HEK293 (cell line): ENCODE measurements around the gene RSRC1.
"Not testable (repeated sequence)": the region's sequence is repeated elsewhere in the genome, so short reads cannot be mapped to it uniquely, and the experiment has no call there.

Experiments
- CTCF ChIA-PET: fragments of 350-600 bp; formaldehyde crosslinking; extraction: SDS; loops from one replicate; lab custom pipeline; 2021; ENCODE audit warnings: antibody characterized with exemption; lab: Yijun Ruan, JAX
- POLR2A ChIA-PET: fragments of 300-600 bp; formaldehyde crosslinking; extraction: SDS; loops from one replicate; lab custom pipeline; 2020; ENCODE audit warnings: antibody characterized with exemption, inconsistent platforms; lab: Yijun Ruan, JAX
- H3K27ac ChIP-seq: fragments of 200-500 bp; sonication (Bioruptor generic); 2 replicates; pipeline ENCODE4 v1.5.1; 2014; ENCODE audit warnings: low read depth, low read length, control low read depth, inconsistent platforms; ENCODE audit errors: extremely low read depth
- H3K36me3 ChIP-seq, 2 experiments: fragments of 200-500 bp in 1 of 2; sonication (Bioruptor generic) in 1 of 2; 1 replicate in 1 of 2; 2 replicates in 1 of 2; pipeline ENCODE4 v1.5.1; 2014 to 2017; ENCODE audit warnings: inconsistent platforms in 2 of 2, low read length in 2 of 2; ENCODE audit not compliant: control insufficient read depth in 2 of 2, insufficient read depth in 1 of 2
- H3K4me1 ChIP-seq: fragments of 200-500 bp; sonication (Bioruptor generic); 2 replicates; pipeline ENCODE4 v1.5.1; 2014; ENCODE audit warnings: mild to moderate bottlenecking, low read length, inconsistent platforms; ENCODE audit not compliant: control insufficient read depth, insufficient read depth
- H3K4me3 ChIP-seq: 2 replicates; pipeline ENCODE4 v1.5.1; 2011; ENCODE audit warnings: low read depth, mild to moderate bottlenecking, control low read depth, low read length, moderate library complexity
- H3K9me3 ChIP-seq: fragments of 200-500 bp; sonication (Bioruptor generic); 2 replicates; pipeline ENCODE4 v1.5.1; 2014; ENCODE audit warnings: low read depth, low read length, inconsistent platforms; ENCODE audit not compliant: control insufficient read depth, insufficient read depth
- AEBP2 ChIP-seq: fragments of 450-650 bp; formaldehyde crosslinking; IDR thresholded peaks from 2 replicates; pipeline ENCODE4 v1.5.1; 2016; ENCODE audit warnings: missing biosample characterization, missing genetic modification characterization, borderline replicate concordance
- BCL11B ChIP-seq: fragments of 450-650 bp; formaldehyde crosslinking; IDR thresholded peaks from 2 replicates; pipeline ENCODE4 v1.5.1; 2016; ENCODE audit warnings: low read depth, missing biosample characterization, missing genetic modification characterization
- PRDM6 ChIP-seq: fragments of 450-650 bp; formaldehyde crosslinking; IDR thresholded peaks from 2 replicates; pipeline ENCODE4 v1.5.1; 2017; ENCODE audit warnings: missing biosample characterization, missing genetic modification characterization
- SP7 ChIP-seq: fragments of 450-650 bp; formaldehyde crosslinking; IDR thresholded peaks from 2 replicates; pipeline ENCODE4 v1.5.1; 2016; ENCODE audit warnings: missing biosample characterization, missing genetic modification characterization
- ZBTB7A ChIP-seq: fragments of 450-650 bp; formaldehyde crosslinking; IDR thresholded peaks from 2 replicates; pipeline ENCODE4 v1.5.1; 2016; ENCODE audit warnings: low read depth, missing biosample characterization, missing genetic modification characterization
- ZFP37 ChIP-seq: fragments of 450-650 bp; formaldehyde crosslinking; IDR thresholded peaks from 2 replicates; pipeline ENCODE4 v1.5.1; 2016; ENCODE audit warnings: missing biosample characterization, missing genetic modification characterization
- ZNF121 ChIP-seq: fragments of 450-650 bp; formaldehyde crosslinking; IDR thresholded peaks from 2 replicates; pipeline ENCODE4 v1.5.1; 2016; ENCODE audit warnings: missing biosample characterization, missing genetic modification characterization
- ZNF24 ChIP-seq: fragments of 450-650 bp; formaldehyde crosslinking; IDR thresholded peaks from 2 replicates; pipeline ENCODE4 v1.5.1; 2016; ENCODE audit warnings: missing biosample characterization, missing genetic modification characterization
- ZNF248 ChIP-seq: fragments of 450-650 bp; formaldehyde crosslinking; IDR thresholded peaks from 2 replicates; pipeline ENCODE4 v1.5.1; 2017; ENCODE audit warnings: missing biosample characterization, missing genetic modification characterization
- ZNF404 ChIP-seq: fragments of 450-650 bp; formaldehyde crosslinking; IDR thresholded peaks from 2 replicates; pipeline ENCODE4 v1.5.1; 2017; ENCODE audit warnings: missing biosample characterization, missing genetic modification characterization
- ZNF521 ChIP-seq: fragments of 450-650 bp; formaldehyde crosslinking; IDR thresholded peaks from 2 replicates; pipeline ENCODE4 v1.5.1; 2017; ENCODE audit warnings: missing biosample characterization, mild to moderate bottlenecking, missing genetic modification characterization
- ZNF544 ChIP-seq: fragments of 450-650 bp; formaldehyde crosslinking; IDR thresholded peaks from 2 replicates; pipeline ENCODE4 v1.5.0; 2017; ENCODE audit warnings: missing biosample characterization, missing genetic modification characterization
- ZNF747 ChIP-seq: fragments of 450-650 bp; formaldehyde crosslinking; IDR thresholded peaks from 2 replicates; pipeline ENCODE4 v1.5.1; 2016; ENCODE audit warnings: missing biosample characterization, missing genetic modification characterization
- ZNF768 ChIP-seq: fragments of 450-650 bp; formaldehyde crosslinking; IDR thresholded peaks from 2 replicates; pipeline ENCODE4 v1.5.1; 2018; ENCODE audit warnings: missing biosample characterization, mild to moderate bottlenecking, missing genetic modification characterization
- ZSCAN18 ChIP-seq: fragments of 450-650 bp; formaldehyde crosslinking; IDR thresholded peaks from 2 replicates; pipeline ENCODE4 v1.5.1; 2016; ENCODE audit warnings: missing biosample characterization, missing genetic modification characterization
- ZSCAN4 ChIP-seq: fragments of 450-650 bp; formaldehyde crosslinking; IDR thresholded peaks from 2 replicates; pipeline ENCODE4 v1.5.1; 2017; ENCODE audit warnings: missing biosample characterization, missing genetic modification characterization

The RSRC1 gene

GRCh38 chr3:158508481-158508880 is 398.6 kb downstream of the RSRC1 start:
- Histone ChIP-seq H3K4me3 (no peak overlapping the region), H3K4me1 (no peaks in the 10 kb centered on the region), H3K9me3 (no peaks in the 10 kb centered on the region), H3K27ac (no peak overlapping the region), H3K36me3 (no peaks in the 10 kb centered on the region)
- POLR2A ChIA-PET: no interaction called here
- CTCF ChIA-PET: no interaction called here
- no peak for TF ChIP-seq ZFP37
- no peak for TF ChIP-seq ZSCAN18 (tag by site-specific recombination)
- no peak for TF ChIP-seq ZNF404 (tag by site-specific recombination)
- TF ChIP-seq ZNF768 (tag by site-specific recombination): no peak
- no peak for TF ChIP-seq ZNF248

GRCh38 chr3:158509891-158510290 is 400.0 kb downstream of the RSRC1 start:
- TF ChIP-seq ZNF544 (tag by site-specific recombination): no peak

GRCh38 chr3:158516729-158517128 is 406.8 kb downstream of the RSRC1 start:
- H3K27ac ChIP-seq, H3K4me1 ChIP-seq, H3K9me3 ChIP-seq, H3K4me3 ChIP-seq, CTCF ChIA-PET, H3K36me3 ChIP-seq, POLR2A ChIA-PET: not testable (repeated sequence)

More at GRCh38 chr3:158509891-158510290, 400.0 kb downstream of the RSRC1 start:
- Histone ChIP-seq H3K9me3 (no peaks in the 10 kb centered on the region), H3K4me3 (no peak overlapping the region), H3K27ac (no peak overlapping the region), H3K4me1 (no peaks in the 10 kb centered on the region), H3K36me3 (no peaks in the 10 kb centered on the region)
- CTCF ChIA-PET: no interaction called here
- POLR2A ChIA-PET: no interaction called here

GRCh38 chr3:158519776-158520175 is 409.9 kb downstream of the RSRC1 start:
- H3K4me1 ChIP-seq: no peaks in the 10 kb centered on the region
- no peak overlapping the region for H3K27ac ChIP-seq
- no peaks in the 10 kb centered on the region for H3K9me3 ChIP-seq
- no peaks in the 10 kb centered on the region for H3K36me3 ChIP-seq
- ChIA-PET CTCF (no interaction called here), POLR2A (no interaction called here)
- no peak for TF ChIP-seq AEBP2 (tag by site-specific recombination)
- TF ChIP-seq, all 188 proteins: peak for 0
- H3K4me3 ChIP-seq: no peak overlapping the region

GRCh38 chr3:158520433-158520832 is 410.5 kb downstream of the RSRC1 start:
- POLR2A ChIA-PET: no interaction called here
- no peaks in the 10 kb centered on the region for H3K36me3 ChIP-seq
- CTCF ChIA-PET: no interaction called here

More at GRCh38 chr3:158520433-158520832, 410.5 kb downstream of the RSRC1 start:
- Histone ChIP-seq H3K9me3 (no peaks in the 10 kb centered on the region), H3K4me3 (no peak overlapping the region), H3K27ac (no peak overlapping the region), H3K4me1 (no peaks in the 10 kb centered on the region)
- TF ChIP-seq ZNF521 (no peak), ZBTB7A (tag by site-specific recombination) (no peak), ZNF24 (tag by site-specific recombination) (no peak), ZNF121 (tag by site-specific recombination) (no peak), BCL11B (tag by site-specific recombination) (no peak), PRDM6 (tag by site-specific recombination) (no peak), ZSCAN4 (tag by site-specific recombination) (no peak), ZNF747 (tag by site-specific recombination) (no peak), SP7 (tag by site-specific recombination) (no peak)
